Skin of body (tissue), 2 donors: Measurements from ENCODE around the gene BCAS4. TPM values are rescaled to one million over a fixed set of nuclear protein-coding genes. Genes with fewer than 3 reads are reported as not detected.
"Not testable (repeated sequence)": the region's sequence is repeated elsewhere in the genome, so short reads cannot be mapped to it uniquely, and the experiment has no call there.

Source experiments
- DNase-seq: peaks from one replicate; lab custom pipeline; 2025; lab: John Stamatoyannopoulos, UW
- total RNA-seq: library from RNA; depleted of rRNA; stranded (reverse); fragments of >200 nt; gene quantifications from one replicate; pipeline ENCODE4 v1.2.3, GENCODE V29; 2014

BCAS4 gene
- total RNA-seq = 2.1 TPM

GRCh38 chr20:50794846-50795634, at the start of gene BCAS4:
TSS of gene BCAS4 (plus strand) at chr20:50795061. CDS start at chr20:50795084, 23 bp downstream.
- DNase-seq = peak; percentile 50

GRCh38 chr20:50745634-50746137, 49.2 kb upstream of the BCAS4 start:
- DNase-seq = no peak

- DNase-seq = no peak
Observed at GRCh38 chr20:50746138-50746940, 48.5 kb upstream of the BCAS4 start.

DNA sequence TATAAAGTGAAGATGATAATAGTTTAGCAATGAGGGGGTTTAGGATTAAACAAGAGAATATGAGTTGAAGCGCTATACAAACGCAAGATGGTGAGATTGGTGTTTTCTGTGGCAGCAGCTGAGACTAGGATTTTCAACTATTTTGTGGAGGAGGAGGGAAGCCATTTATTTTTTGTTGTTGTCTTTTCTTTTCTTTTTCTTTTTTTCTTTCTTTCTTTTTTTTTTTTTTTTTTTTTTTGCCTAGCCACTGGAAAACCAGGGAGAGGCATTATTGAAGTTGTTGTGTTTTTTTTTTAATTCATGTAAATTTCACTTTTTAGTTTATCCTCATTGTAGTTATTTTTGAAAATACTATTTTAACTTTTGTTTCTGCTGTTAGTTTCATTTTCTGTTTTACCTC, 47.6 kb upstream of the BCAS4 start:
- no peak for DNase-seq

DNA sequence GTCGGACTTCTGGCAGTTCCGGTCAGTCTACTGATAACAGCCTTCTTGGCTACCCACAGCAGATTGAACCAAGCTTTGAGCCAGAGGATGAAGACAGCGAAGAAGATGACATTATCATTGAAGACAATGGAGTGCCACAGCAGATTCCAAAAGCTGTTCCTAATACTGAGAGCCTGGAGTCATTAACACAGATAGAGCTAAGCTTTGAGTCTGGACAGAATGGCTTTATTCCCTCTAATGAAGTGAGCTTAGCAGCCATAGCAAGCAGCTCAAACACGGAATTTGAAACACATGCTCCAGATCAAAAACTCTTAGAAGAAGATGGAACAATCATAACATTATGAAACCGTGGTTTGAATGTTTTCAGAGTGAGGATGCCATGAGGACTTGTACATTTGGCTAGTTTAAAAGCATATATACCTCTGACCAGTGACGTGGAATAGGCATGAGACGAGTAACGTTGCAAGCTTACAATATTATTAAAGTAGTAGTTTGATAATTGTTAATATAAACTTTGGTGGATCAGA, 44.7 kb upstream of the BCAS4 start:
- no peak for DNase-seq

DNA sequence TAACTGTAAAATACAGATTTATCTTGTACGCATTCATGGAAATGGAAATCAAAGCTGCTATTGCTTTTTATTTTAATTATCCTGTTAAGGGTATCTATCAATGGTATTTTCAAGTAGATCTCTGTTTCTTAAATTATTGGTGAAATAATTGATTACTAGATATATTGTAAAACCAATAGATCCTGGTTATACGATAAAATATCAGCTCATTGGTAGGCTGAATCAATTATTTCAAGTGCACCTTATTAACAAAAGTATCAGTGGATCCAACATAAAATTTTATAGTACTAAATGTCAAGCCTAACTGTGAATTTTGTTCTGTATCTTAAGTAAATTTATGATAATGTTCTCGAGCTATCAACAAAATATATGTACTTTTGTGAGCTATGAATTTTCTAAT, 41.7 kb upstream of the BCAS4 start:
- DNase-seq = no peak

GRCh38 chr20:50754420-50754819, 40.4 kb upstream of the BCAS4 start:
- no peak for DNase-seq

- no peak for DNase-seq
Observed at GRCh38 chr20:50756447-50756846, 38.4 kb upstream of the BCAS4 start.

DNA sequence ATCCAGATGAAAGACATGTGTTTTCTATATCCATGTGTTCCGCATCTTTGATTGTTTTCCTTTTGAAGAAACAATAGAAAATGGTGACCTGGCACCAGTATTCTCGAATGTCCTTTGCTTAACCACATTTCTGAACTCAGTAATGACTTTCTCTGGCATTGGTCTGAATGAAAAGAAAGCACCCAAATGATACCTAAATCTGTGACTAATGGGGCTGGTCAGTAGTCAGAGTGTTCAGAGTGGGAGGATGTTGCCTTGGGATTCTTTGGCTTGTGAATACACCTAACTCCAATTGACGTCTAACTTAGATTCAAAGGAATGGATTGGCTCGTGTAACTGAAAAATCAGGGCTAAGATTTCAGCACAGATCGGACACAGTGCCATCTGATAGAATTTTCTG, 36.4 kb upstream of the BCAS4 start:
- DNase-seq = no peak

GRCh38 chr20:50758992-50759391, 35.9 kb upstream of the BCAS4 start:
- no peak for DNase-seq

GRCh38 chr20:50759678-50760077, 35.2 kb upstream of the BCAS4 start:
- DNase-seq = no peak

- DNase-seq = no peak
Observed at GRCh38 chr20:50762045-50762422, 32.8 kb upstream of the BCAS4 start.

DNA sequence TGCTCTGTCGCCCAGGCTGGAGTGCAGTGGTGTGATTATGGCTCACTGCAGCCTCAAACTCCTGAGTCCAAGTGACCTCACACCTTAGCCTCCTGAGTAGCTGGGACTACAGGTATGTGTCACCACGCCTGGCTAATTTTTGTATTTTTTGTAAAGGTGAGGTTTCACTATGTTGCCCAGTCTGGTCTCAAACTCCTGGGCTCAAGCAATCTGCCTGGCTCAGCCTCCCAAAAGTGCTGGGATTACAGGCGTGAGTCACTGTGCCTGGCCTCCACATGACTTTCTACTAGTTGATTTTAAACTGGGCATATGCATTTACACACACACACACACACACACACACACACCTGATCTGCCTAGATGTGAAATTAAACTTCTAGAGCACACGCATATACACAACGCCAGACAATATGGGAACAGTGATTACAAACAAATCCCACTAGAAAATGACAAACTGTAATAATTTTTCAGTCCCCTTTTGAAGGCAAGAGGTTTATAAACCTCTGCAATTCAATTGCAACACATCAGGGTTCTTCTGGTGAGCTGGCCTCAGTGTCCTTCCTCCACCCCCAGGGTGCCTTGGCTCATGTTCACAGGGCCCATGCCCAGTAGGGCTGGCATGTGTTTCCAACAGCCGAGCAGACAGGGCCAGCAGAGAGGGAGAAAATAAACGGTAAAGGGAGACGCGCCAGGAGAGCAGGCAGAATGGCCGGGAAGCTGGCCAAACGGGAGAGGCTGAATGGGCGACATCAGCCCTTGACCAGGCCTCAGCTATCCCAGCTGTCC, 32.2 kb upstream of the BCAS4 start:
- DNase-seq = no peak

DNA sequence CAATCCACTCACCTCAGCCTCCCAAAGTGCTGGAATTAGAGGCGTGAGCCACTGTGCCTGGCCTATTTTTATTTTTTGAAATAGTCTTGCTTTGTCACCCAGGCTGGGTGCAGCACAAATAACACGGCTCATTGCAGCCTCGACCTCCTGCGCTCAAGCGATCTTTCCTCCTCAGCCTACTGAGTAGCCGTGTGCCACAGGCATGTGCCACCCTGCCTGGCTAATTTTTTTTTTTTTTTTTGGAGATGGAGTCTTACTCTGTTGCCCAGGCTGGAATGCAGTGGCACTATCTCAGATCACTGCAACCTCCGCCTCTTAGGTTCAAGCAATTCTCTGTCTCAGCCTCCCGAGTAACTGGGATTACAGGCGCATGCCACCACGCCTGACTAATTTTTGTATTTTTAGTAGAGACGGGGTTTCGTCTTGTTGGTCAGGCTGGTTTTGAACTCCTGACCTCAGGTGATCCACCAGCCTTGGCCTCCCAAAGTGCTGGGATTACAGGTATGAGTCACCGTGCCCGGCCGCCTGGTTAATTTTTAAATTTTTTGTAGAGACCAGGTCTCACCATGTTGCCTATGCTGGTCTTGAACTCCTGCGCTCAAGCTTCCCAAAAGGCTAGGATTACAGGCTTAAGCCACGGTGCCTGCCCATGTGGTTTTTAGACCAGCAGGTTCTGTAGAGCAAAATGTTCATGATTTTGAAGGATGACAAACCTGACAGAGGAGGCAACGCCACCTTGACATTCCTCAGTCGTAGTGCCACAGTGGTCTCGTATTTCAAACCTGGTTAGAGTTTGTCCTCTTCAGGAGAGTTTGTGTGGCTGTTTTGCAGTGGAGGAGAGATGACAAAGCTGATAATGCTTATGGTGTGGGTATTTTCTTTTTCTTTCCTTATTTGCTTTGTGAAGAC, 31.1 kb upstream of the BCAS4 start:
- DNase-seq = not testable (repeated sequence)

DNA sequence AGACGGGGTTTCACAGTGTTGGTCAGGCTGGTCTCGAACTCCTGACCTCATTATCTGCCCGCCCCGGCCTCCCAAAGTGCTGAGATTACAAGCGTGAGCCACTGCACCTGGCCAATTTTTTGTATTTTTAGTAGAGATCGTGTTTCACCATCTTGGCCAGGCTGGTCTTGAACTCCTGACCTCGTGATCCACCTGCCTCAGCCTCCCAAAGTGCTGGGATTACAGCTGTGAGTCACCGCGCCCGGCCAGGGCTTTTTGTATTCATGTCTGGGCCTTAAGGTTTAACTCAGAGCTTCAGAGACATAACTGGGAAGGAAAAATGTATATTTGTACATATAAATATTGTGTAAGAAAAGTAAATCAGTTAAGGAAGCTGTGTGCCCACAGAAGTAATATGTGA, 29.6 kb upstream of the BCAS4 start:
- DNase-seq = not testable (repeated sequence)

GRCh38 chr20:50765674-50766073, 29.2 kb upstream of the BCAS4 start:
- DNase-seq = no peak

DNA sequence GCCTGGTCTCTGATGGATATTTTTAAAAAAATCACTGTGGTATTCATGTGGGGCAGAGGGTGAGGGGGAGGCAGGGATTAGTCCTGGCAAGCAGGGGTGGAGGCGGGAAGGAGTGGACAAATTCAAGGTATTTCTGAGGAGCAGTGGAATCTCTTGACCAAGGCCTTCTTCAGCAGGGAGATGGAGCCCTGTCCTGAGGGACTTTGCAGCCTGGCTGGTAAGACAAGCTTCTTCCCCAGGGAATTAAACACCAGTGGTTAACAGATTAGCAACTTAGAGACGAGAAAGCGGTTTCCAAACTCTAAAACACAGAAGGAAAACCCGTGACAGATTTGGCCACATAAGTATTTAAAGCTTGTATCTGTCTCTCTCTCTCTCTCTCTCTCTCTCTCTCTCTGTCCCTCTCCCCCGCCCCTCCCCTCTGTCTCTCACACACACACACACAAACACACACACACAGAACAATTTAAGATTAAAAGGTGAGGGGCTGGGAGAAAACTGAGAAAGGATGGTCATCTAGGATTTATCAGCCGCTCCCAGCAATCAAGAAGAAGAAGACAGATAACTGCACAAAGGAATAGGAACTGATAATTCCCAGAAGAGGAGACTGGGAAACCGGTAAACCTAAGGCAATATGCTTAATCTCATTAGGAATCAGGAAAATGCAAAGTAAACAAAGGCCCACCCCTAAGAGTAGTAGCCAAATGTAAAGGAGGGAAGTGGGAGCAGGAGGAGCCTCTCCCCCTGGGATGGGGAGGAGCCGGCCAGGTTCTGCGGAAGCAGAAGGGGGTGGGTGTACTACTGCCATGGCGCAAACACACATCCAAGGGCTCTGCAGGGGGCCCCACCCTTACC, 27.7 kb upstream of the BCAS4 start:
- DNase-seq = not testable (repeated sequence)

- not testable (repeated sequence) for DNase-seq
Observed at GRCh38 chr20:50768991-50769390, 25.9 kb upstream of the BCAS4 start.

- DNase-seq = not testable (repeated sequence)
Observed at GRCh38 chr20:50769551-50770085, 25.2 kb upstream of the BCAS4 start.
